Heart left ventricle (tissue), 13 donors: ENCODE results near the gene SHISAL2A.

Experiments used
- CTCF ChIP-seq, 12 donors: fragments of 200-600 bp; sonication (generic) in 4 of 12; IDR thresholded peaks; one replicate each; pipeline versions ENCODE4 v1.5.0 to v1.8.0; 2018 to 2022; ENCODE audit warnings: antibody characterized with exemption in 12 of 12, mild to moderate bottlenecking in 5 of 12
- POLR2A ChIP-seq, 2 donors: fragments of 450-650 bp; IDR thresholded peaks; one replicate each; pipeline ENCODE4 v1.6.1; 2017; ENCODE audit warnings: antibody characterized with exemption in 2 of 2, mild to moderate bottlenecking in 2 of 2, moderate library complexity in 2 of 2
- donor health status: ischemic (EF 13 %, LVEDD 7.1; RV severe dilation, severe dysfunction).
- donor health status: DM: no; HTN: yes; CAD: no.
- donor health status: DM: no; HTN: no; CAD: no.
- donor health status: ischemic (EF 25% LVEDD 6.9; RV normal size, moderate dysfunction).
- donor health status: ischemic (EF 25% LVEDD 5.7; RV mildly dilated, moderate dysfunction).
- donor health status: ischemic (EF 35%, LVEDD 5.7; RV mildly dilated, moderate dysfunction).
- donor health status: nonischemic (EF 11% LVEDD 7.7; RV severe dilation, severe dysfunction).
- donor health status: DM: yes; HTN: yes; CAD: no.
- donor health status: PGD.
- donor health status: ischemic (EF 29% LVEDD 5.4; RV normal size, mild dysfunction).
- donor health status: nonischemic (EF 23%, LVEDD 6.1; RV moderate dilation, normal function).

- no peak for TF ChIP-seq CTCF (IDR thresholded peaks at IDR 0.05)
- no peak for TF ChIP-seq POLR2A (IDR thresholded peaks at IDR 0.05)
These were observed 40.0 kb downstream of the SHISAL2A start for GRCh38 chr1:52672946-52673345.
